Stimulated activated CD8-positive, alpha-beta memory T cell treated with anti-CD3 and anti-CD28 coated beads, Interleukin-12 subunit alpha, Interleukin-12 subunit beta, amount 100 ng/mL, for 4 hours (primary cell): ENCODE data around the gene AGA.

Experiments
- DNase-seq: peaks from one replicate; pipeline ENCODE4 v3.0.0-alpha.2; 2020; ENCODE audit warnings: low read depth

The AGA gene

GRCh38 chr4:177446586-177446985 lies 4.3 kb upstream of the AGA start:
- DNase-seq: no peak

- no peak for DNase-seq
Observed at GRCh38 chr4:177444911-177445736, 2.9 kb upstream of the AGA start.

GRCh38 chr4:177441061-177441802 lies 1.0 kb downstream of the AGA start:
- no peak for DNase-seq

- DNase-seq: no peak
Observed at GRCh38 chr4:177436456-177436855, 5.8 kb downstream of the AGA start.

GRCh38 chr4:177434667-177435066 lies 7.6 kb downstream of the AGA start:
- no peak for DNase-seq

- DNase-seq: no peak
Observed at GRCh38 chr4:177427192-177427591, 15.0 kb downstream of the AGA start.

GRCh38 chr4:177419434-177419833 lies 22.8 kb downstream of the AGA start:
- no peak for DNase-seq

- DNase-seq: no peak
Observed at GRCh38 chr4:177413656-177414055, 28.6 kb downstream of the AGA start.

- no peak for DNase-seq
Observed at GRCh38 chr4:177413076-177413475, 29.2 kb downstream of the AGA start.

GRCh38 chr4:177411996-177412395 lies 30.2 kb downstream of the AGA start:
- no peak for DNase-seq

- DNase-seq: no peak
Observed at GRCh38 chr4:177410566-177410965, 31.7 kb downstream of the AGA start.

- no peak for DNase-seq
Observed at GRCh38 chr4:177408023-177408422, 34.2 kb downstream of the AGA start.

- no peak for DNase-seq
Observed at GRCh38 chr4:177405508-177405907, 36.7 kb downstream of the AGA start.

GRCh38 chr4:177404986-177405385 lies 37.3 kb downstream of the AGA start:
- DNase-seq: no peak

- no peak for DNase-seq
Observed at GRCh38 chr4:177404342-177404741, 37.9 kb downstream of the AGA start.

GRCh38 chr4:177403746-177404145 lies 38.5 kb downstream of the AGA start:
- no peak for DNase-seq

- no peak for DNase-seq
Observed at GRCh38 chr4:177401658-177402273, 40.5 kb downstream of the AGA start.

GRCh38 chr4:177400030-177400429 lies 42.2 kb downstream of the AGA start:
- no peak for DNase-seq

- DNase-seq: no peak
Observed at GRCh38 chr4:177396352-177396751, 45.9 kb downstream of the AGA start.

GRCh38 chr4:177393236-177393635 lies 49.0 kb downstream of the AGA start:
- DNase-seq: no peak

GRCh38 chr4:177391953-177392352 lies 50.3 kb downstream of the AGA start:
- DNase-seq: no peak

- no peak for DNase-seq
Observed at GRCh38 chr4:177391287-177391686, 51.0 kb downstream of the AGA start.

GRCh38 chr4:177386278-177386815 lies 55.9 kb downstream of the AGA start:
- no peak for DNase-seq
